H9 (cell line): Measurements from ENCODE around the gene PANK2. TPM values are rescaled to one million over a fixed set of nuclear protein-coding genes. Genes with fewer than 3 reads are reported as not detected.

Experiments used
- DNase-seq: peaks from one replicate; pipeline ENCODE4 v3.0.0-alpha.2; 2017
- H2AFZ ChIP-seq: one replicate; pipeline ENCODE4 v1.6.1; 2013; ENCODE audit warnings: mild to moderate bottlenecking, low read length, control low read depth, moderate library complexity
- H2AK5ac ChIP-seq: 2 replicates; pipeline ENCODE4 v1.6.1; 2013; ENCODE audit warnings: low read length, control low read depth, mixed read lengths; ENCODE audit not compliant: insufficient read length
- H2BK120ac ChIP-seq: one replicate; pipeline ENCODE4 v1.6.1; 2013; ENCODE audit warnings: low read depth, mild to moderate bottlenecking, low read length, control low read depth, inconsistent platforms; ENCODE audit not compliant: poor library complexity, severe bottlenecking
- H2BK12ac ChIP-seq: 2 replicates; pipeline ENCODE4 v1.6.1; 2013; ENCODE audit warnings: low read length, control low read depth, mixed read lengths, low read depth; ENCODE audit not compliant: insufficient read length
- H2BK15ac ChIP-seq: 2 replicates; pipeline ENCODE4 v1.6.1; 2013; ENCODE audit warnings: low read depth, low read length, control low read depth
- H2BK20ac ChIP-seq: one replicate; pipeline ENCODE4 v1.6.1; 2013; ENCODE audit warnings: low read depth, mild to moderate bottlenecking, low read length, control low read depth, inconsistent platforms; ENCODE audit not compliant: poor library complexity, severe bottlenecking
- H2BK5ac ChIP-seq: 2 replicates; pipeline ENCODE4 v1.6.1; 2013; ENCODE audit warnings: low read length, control low read depth, mixed read lengths; ENCODE audit not compliant: insufficient read length
- H3K14ac ChIP-seq: 2 replicates; pipeline ENCODE4 v1.6.1; 2013; ENCODE audit warnings: low read length, control low read depth; ENCODE audit not compliant: insufficient read depth
- H3K18ac ChIP-seq: 2 replicates; pipeline ENCODE4 v1.6.1; 2013; ENCODE audit warnings: low read depth, mild to moderate bottlenecking, mixed read lengths, low read length, control low read depth; ENCODE audit not compliant: insufficient read length
- H3K23ac ChIP-seq: 2 replicates; pipeline ENCODE4 v1.6.1; 2013; ENCODE audit warnings: low read length, control low read depth, mixed read lengths, low read depth; ENCODE audit not compliant: insufficient read length
- H3K23me2 ChIP-seq: 2 replicates; pipeline ENCODE4 v1.6.1; 2013; ENCODE audit warnings: low read depth, mild to moderate bottlenecking, mixed read lengths, low read length, control low read depth; ENCODE audit not compliant: insufficient read length, poor library complexity, severe bottlenecking
- H3K27ac ChIP-seq: 2 replicates; pipeline ENCODE4 v1.5.1; 2013; ENCODE audit warnings: low read length, control low read depth, mixed read lengths, low read depth; ENCODE audit not compliant: insufficient read length
- H3K27me3 ChIP-seq: 2 replicates; pipeline ENCODE4 v1.6.1; 2013; ENCODE audit warnings: low read length, control low read depth, inconsistent platforms; ENCODE audit not compliant: insufficient read depth
- H3K4ac ChIP-seq: 2 replicates; pipeline ENCODE4 v1.6.1; 2013; ENCODE audit warnings: low read depth, mild to moderate bottlenecking, control low read depth, inconsistent platforms, low read length, moderate library complexity
- H3K4me1 ChIP-seq: 2 replicates; pipeline ENCODE4 v1.6.1; 2013; ENCODE audit warnings: low read length, control low read depth, inconsistent platforms; ENCODE audit not compliant: insufficient read depth
- H3K4me2 ChIP-seq: 2 replicates; pipeline ENCODE4 v1.6.1; 2013; ENCODE audit warnings: low read length, control low read depth, mixed read lengths; ENCODE audit not compliant: insufficient read length, insufficient read depth
- H3K56ac ChIP-seq: 2 replicates; pipeline ENCODE4 v1.6.1; 2013; ENCODE audit warnings: low read depth, mild to moderate bottlenecking, mixed read lengths, low read length, control low read depth; ENCODE audit not compliant: insufficient read length
- H3K79me1 ChIP-seq: 2 replicates; pipeline ENCODE4 v1.6.1; 2013; ENCODE audit warnings: low read depth, mild to moderate bottlenecking, moderate library complexity, low read length, control low read depth, inconsistent platforms; ENCODE audit not compliant: insufficient read depth, poor library complexity, severe bottlenecking
- H3K79me2 ChIP-seq: 2 replicates; pipeline ENCODE4 v1.6.1; 2013; ENCODE audit warnings: low read length, control low read depth, inconsistent platforms; ENCODE audit not compliant: insufficient read depth
- H3K9ac ChIP-seq: 2 replicates; pipeline ENCODE4 v1.6.1; 2013; ENCODE audit warnings: low read length, control low read depth, mixed read lengths; ENCODE audit not compliant: insufficient read length; ENCODE audit errors: extremely low read depth
- H3K9me3 ChIP-seq: one replicate; pipeline ENCODE4 v1.6.1; 2013; ENCODE audit warnings: low read depth, low read length, inconsistent platforms; ENCODE audit not compliant: control insufficient read depth
- H3T11ph ChIP-seq: one replicate; pipeline ENCODE4 v1.6.1; 2013; ENCODE audit warnings: mild to moderate bottlenecking, low read length, control low read depth, inconsistent platforms
- H4K20me1 ChIP-seq: one replicate; pipeline ENCODE4 v1.6.1; 2013; ENCODE audit not compliant: control insufficient read depth, insufficient read length, insufficient read depth
- H4K5ac ChIP-seq: 2 replicates; pipeline ENCODE4 v1.6.1; 2013; ENCODE audit warnings: low read depth, mild to moderate bottlenecking, mixed read lengths, low read length, control low read depth; ENCODE audit not compliant: insufficient read length
- H4K8ac ChIP-seq: replicated peaks from 2 replicates; pipeline ENCODE4 v1.6.1; 2013; ENCODE audit warnings: low read length, control low read depth, mixed read lengths, low read depth; ENCODE audit not compliant: insufficient read length
- H4K91ac ChIP-seq: 2 replicates; pipeline ENCODE4 v1.6.1; 2013; ENCODE audit warnings: low read depth, mild to moderate bottlenecking, moderate library complexity, mixed read lengths, low read length, control low read depth; ENCODE audit not compliant: insufficient read length
- H3K27ac Mint-ChIP-seq, 3 experiments: 2 replicates in 2 of 3; 3 replicates in 1 of 3; pipeline ENCODE4 v1.8.0; 2020 to 2021; ENCODE audit warnings: mixed read lengths in 3 of 3, mild to moderate bottlenecking in 1 of 3, moderate library complexity in 1 of 3
- H3K27me3 Mint-ChIP-seq: 2 replicates; pipeline ENCODE4 v1.8.0; 2021; ENCODE audit warnings: low read depth, mild to moderate bottlenecking, moderate library complexity, mixed read lengths
- H3K36me3 Mint-ChIP-seq, 3 experiments: 2 replicates in 2 of 3; 3 replicates in 1 of 3; pipeline ENCODE4 v1.8.0; 2020 to 2021; ENCODE audit warnings: low read depth in 3 of 3, mixed read lengths in 3 of 3; ENCODE audit not compliant: insufficient read depth in 1 of 3
- H3K4me1 Mint-ChIP-seq, 2 experiments: 2 replicates each; pipeline ENCODE4 v1.8.0; 2020; ENCODE audit warnings: mixed read lengths in 2 of 2
- H3K4me3 Mint-ChIP-seq, 2 experiments: 2 replicates in 1 of 2; 3 replicates in 1 of 2; pipeline ENCODE4 v1.8.0; 2020 to 2021; ENCODE audit warnings: mild to moderate bottlenecking in 2 of 2, mixed read lengths in 2 of 2, moderate library complexity in 1 of 2
- H3K9me3 Mint-ChIP-seq, 2 experiments: 2 replicates in 1 of 2; 3 replicates in 1 of 2; pipeline ENCODE4 v1.8.0; 2020; ENCODE audit warnings: mild to moderate bottlenecking in 2 of 2, mixed read lengths in 2 of 2, moderate library complexity in 1 of 2
- CTCF ChIP-seq: fragments of 200-600 bp; sonication (generic); conservative IDR thresholded peaks from 3 replicates; pipeline ENCODE4 v1.8.0; 2021; ENCODE audit warnings: antibody characterized with exemption, mild to moderate bottlenecking
- WGBS: extraction: QIAGEN DNeasy Blood & Tissue Kit; methylation state at CpG from one replicate; pipeline ENCODE4 v1.1.7; 2013; ENCODE audit warnings: missing lambda C conversion rate, low lambda C conversion rate, mixed read lengths; ENCODE audit not compliant: insufficient read length; ENCODE audit errors: extremely low coverage; 5-methylcytosine and 5-hydroxymethylcytosine counted together
- total RNA-seq: library from RNA; stranded (reverse); gene quantifications from 2 replicates; pipeline ENCODE4 v1.2.1, GENCODE V29; 2021

Gene PANK2
- total RNA-seq, 1 experiment from 2014 or later = 65.4 TPM

GRCh38 chr20:3854462-3854871 is 34.7 kb upstream of the PANK2 start:
- no peak for DNase-seq
- no peak overlapping the region for H3K18ac ChIP-seq
- no peak overlapping the region for H4K8ac ChIP-seq
- H3K56ac ChIP-seq = no peak overlapping the region
- H3K4me1 ChIP-seq = no peaks in the 10 kb centered on the region
- Mint-ChIP-seq H3K36me3 (peaks cover 14 to 40% (median 38%) of the 10 kb centered on the region in 3 experiments; a peak in 6 of 7 replicates), H3K27ac (no peak overlapping the region), H3K27me3 (peaks cover 2% of the 10 kb centered on the region; the same call in 1 of the 2 replicates), H3K9me3 (no peaks in the 10 kb centered on the region), H3K4me1 (peaks cover 0 to 2% of the 10 kb centered on the region in 2 experiments; a peak in 1 of 4 replicates), H3K4me3 (no peak overlapping the region; a peak in 1 of 5 replicates)
- no peak overlapping the region for H4K5ac ChIP-seq
- no peak overlapping the region for H3K23ac ChIP-seq
- no peak overlapping the region for H2BK15ac ChIP-seq
- no peak overlapping the region for H3K9ac ChIP-seq
- H2AK5ac ChIP-seq = no peak overlapping the region
- TF ChIP-seq CTCF = no peak
- no peaks in the 10 kb centered on the region for H3K23me2 ChIP-seq
- no peak overlapping the region for H2BK5ac ChIP-seq
- H3K4me2 ChIP-seq = no peak overlapping the region
- no peak overlapping the region for H2BK20ac ChIP-seq
- H2AFZ ChIP-seq = no peak overlapping the region
- no peak overlapping the region for H3K14ac ChIP-seq
- no CpG with 5 or more reads among the region's 4 CpGs for WGBS
- no peak overlapping the region for H2BK12ac ChIP-seq
- H3K27me3 ChIP-seq = no peaks in the 10 kb centered on the region
- no peaks in the 10 kb centered on the region for H3K9me3 ChIP-seq
- H3K79me2 ChIP-seq = no peaks in the 10 kb centered on the region
- no peak overlapping the region for H2BK120ac ChIP-seq
- H3K4ac ChIP-seq = no peak overlapping the region
- no peak overlapping the region for H3K27ac ChIP-seq
- no peaks in the 10 kb centered on the region for H4K20me1 ChIP-seq
- no peak overlapping the region for H3T11ph ChIP-seq
- no peak overlapping the region for H4K91ac ChIP-seq
- H3K79me1 ChIP-seq = no peaks in the 10 kb centered on the region
